ENCODE measurements around the gene PSME3. TPM values are rescaled to one million over a fixed set of nuclear protein-coding genes. Genes with fewer than 3 reads are reported as not detected.

Gene PSME3
- total RNA-seq, 1 experiment from 2014 or later = 192 TPM

GRCh38 chr17:42817866-42818265 is 15.3 kb upstream of the PSME3 start:
- DNase-seq (ENCODE audit: low spot score) = no peak
- H3K36me3 Mint-ChIP-seq = peaks cover 61% of the 10 kb centered on the region
- H3K27me3 Mint-ChIP-seq (ENCODE audit: low read depth) = no peaks in the 10 kb centered on the region
- no peaks in the 10 kb centered on the region for H3K9me3 Mint-ChIP-seq
- POLR2A ChIA-PET = no interaction called here
- no peak for ATAC-seq
- no peak overlapping the region for H3K4me3 Mint-ChIP-seq
- no peak overlapping the region for H3K27ac Mint-ChIP-seq
- no peaks in the 10 kb centered on the region for H3K4me1 Mint-ChIP-seq
- CTCF ChIA-PET = interaction anchor here (0.9 to 1.4 kb wide), 2 partner anchors 111 to 121 kb away, joined by 3 to 4 read pairs; no protein-coding TSS in a partner anchor
- TF ChIP-seq ELF4 (CRISPR knock-in tag; IDR thresholded peaks at IDR 0.05; ENCODE audit: low read depth) (no peak), E2F1 (CRISPR knock-in tag; IDR thresholded peaks at IDR 0.05) (no peak), SMAD3 (CRISPR knock-in tag; IDR thresholded peaks at IDR 0.05; ENCODE audit: borderline replicate concordance) (no peak), ERG (CRISPR knock-in tag; IDR thresholded peaks at IDR 0.05) (no peak), NR1H2 (CRISPR knock-in tag; IDR thresholded peaks at IDR 0.05) (no peak), JUN (CRISPR knock-in tag; IDR thresholded peaks at IDR 0.05) (no peak)

- peaks cover 2% of the 10 kb centered on the region for H3K4me1 Mint-ChIP-seq
- no peaks in the 10 kb centered on the region for H3K27me3 Mint-ChIP-seq (ENCODE audit: low read depth)
- CTCF ChIA-PET = interaction anchor here (0.9 kb wide), 1 partner anchor 110 kb away, joined by 3 read pairs; no protein-coding TSS in a partner anchor
- no peak overlapping the region for H3K4me3 Mint-ChIP-seq
- DNase-seq (ENCODE audit: low spot score) (no peak), ATAC-seq (no peak)
- peaks cover 61% of the 10 kb centered on the region for H3K36me3 Mint-ChIP-seq
- POLR2A ChIA-PET = no interaction called here
- no peaks in the 10 kb centered on the region for H3K9me3 Mint-ChIP-seq
- no peak overlapping the region for H3K27ac Mint-ChIP-seq
- TF ChIP-seq CBFB (CRISPR knock-in tag; IDR thresholded peaks at IDR 0.05; ENCODE audit: low read depth) (no peak), SMAD4 (CRISPR knock-in tag; IDR thresholded peaks at IDR 0.05) (no peak), ELF4 (CRISPR knock-in tag; IDR thresholded peaks at IDR 0.05; ENCODE audit: low read depth) (no peak), ZNF138 (CRISPR knock-in tag; conservative IDR thresholded peaks at IDR 0.05) (no peak), NR3C1 (CRISPR knock-in tag; conservative IDR thresholded peaks at IDR 0.05; ENCODE audit: low read depth) (no peak), TEAD1 (CRISPR knock-in tag; IDR thresholded peaks at IDR 0.05) (no peak), ZNF219 (CRISPR knock-in tag; IDR thresholded peaks at IDR 0.05; ENCODE audit: borderline replicate concordance) (no peak), ZNF671 (CRISPR knock-in tag; IDR thresholded peaks at IDR 0.05) (no peak), JUN (CRISPR knock-in tag; IDR thresholded peaks at IDR 0.05) (no peak), TCF7 (CRISPR knock-in tag; IDR thresholded peaks at IDR 0.05; ENCODE audit: low read depth) (no peak), E2F1 (CRISPR knock-in tag; IDR thresholded peaks at IDR 0.05) (no peak), AFF4 (CRISPR knock-in tag; IDR thresholded peaks at IDR 0.05; ENCODE audit: borderline replicate concordance) (no peak), CREB1 (CRISPR knock-in tag; IDR thresholded peaks at IDR 0.05) (no peak)
- TF ChIP-seq, protein P1, sequence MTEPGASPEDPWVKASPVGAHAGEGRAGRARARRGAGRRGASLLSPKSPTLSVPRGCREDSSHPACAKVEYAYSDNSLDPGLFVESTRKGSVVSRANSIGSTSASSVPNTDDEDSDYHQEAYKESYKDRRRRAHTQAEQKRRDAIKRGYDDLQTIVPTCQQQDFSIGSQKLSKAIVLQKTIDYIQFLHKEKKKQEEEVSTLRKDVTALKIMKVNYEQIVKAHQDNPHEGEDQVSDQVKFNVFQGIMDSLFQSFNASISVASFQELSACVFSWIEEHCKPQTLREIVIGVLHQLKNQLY (CRISPR knock-in tag; IDR thresholded peaks at IDR 0.05) = no peak
- TF ChIP-seq, protein P2, sequence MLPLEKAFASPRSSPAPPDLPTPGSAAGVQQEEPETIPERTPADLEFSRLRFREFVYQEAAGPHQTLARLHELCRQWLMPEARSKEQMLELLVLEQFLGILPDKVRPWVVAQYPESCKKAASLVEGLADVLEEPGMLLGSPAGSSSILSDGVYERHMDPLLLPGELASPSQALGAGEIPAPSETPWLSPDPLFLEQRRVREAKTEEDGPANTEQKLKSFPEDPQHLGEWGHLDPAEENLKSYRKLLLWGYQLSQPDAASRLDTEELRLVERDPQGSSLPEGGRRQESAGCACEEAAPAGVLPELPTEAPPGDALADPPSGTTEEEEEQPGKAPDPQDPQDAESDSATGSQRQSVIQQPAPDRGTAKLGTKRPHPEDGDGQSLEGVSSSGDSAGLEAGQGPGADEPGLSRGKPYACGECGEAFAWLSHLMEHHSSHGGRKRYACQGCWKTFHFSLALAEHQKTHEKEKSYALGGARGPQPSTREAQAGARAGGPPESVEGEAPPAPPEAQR (CRISPR knock-in tag; IDR thresholded peaks at IDR 0.05) = no peak
- TF ChIP-seq, protein P3, sequence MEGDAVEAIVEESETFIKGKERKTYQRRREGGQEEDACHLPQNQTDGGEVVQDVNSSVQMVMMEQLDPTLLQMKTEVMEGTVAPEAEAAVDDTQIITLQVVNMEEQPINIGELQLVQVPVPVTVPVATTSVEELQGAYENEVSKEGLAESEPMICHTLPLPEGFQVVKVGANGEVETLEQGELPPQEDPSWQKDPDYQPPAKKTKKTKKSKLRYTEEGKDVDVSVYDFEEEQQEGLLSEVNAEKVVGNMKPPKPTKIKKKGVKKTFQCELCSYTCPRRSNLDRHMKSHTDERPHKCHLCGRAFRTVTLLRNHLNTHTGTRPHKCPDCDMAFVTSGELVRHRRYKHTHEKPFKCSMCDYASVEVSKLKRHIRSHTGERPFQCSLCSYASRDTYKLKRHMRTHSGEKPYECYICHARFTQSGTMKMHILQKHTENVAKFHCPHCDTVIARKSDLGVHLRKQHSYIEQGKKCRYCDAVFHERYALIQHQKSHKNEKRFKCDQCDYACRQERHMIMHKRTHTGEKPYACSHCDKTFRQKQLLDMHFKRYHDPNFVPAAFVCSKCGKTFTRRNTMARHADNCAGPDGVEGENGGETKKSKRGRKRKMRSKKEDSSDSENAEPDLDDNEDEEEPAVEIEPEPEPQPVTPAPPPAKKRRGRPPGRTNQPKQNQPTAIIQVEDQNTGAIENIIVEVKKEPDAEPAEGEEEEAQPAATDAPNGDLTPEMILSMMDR (IDR thresholded peaks at IDR 0.05) = no peak
- TF ChIP-seq, protein P4, sequence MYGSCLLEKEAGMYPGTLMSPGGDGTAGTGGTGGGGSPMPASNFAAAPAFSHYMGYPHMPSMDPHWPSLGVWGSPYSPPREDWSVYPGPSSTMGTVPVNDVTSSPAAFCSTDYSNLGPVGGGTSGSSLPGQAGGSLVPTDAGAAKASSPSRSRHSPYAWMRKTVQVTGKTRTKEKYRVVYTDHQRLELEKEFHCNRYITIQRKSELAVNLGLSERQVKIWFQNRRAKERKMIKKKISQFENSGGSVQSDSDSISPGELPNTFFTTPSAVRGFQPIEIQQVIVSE (CRISPR knock-in tag; IDR thresholded peaks at IDR 0.05; ENCODE audit: borderline replicate concordance) = no peak
- TF ChIP-seq, protein P5, sequence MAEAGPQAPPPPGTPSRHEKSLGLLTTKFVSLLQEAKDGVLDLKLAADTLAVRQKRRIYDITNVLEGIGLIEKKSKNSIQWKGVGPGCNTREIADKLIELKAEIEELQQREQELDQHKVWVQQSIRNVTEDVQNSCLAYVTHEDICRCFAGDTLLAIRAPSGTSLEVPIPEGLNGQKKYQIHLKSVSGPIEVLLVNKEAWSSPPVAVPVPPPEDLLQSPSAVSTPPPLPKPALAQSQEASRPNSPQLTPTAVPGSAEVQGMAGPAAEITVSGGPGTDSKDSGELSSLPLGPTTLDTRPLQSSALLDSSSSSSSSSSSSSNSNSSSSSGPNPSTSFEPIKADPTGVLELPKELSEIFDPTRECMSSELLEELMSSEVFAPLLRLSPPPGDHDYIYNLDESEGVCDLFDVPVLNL (CRISPR knock-in tag; IDR thresholded peaks at IDR 0.05; ENCODE audit: borderline replicate concordance, low read depth) = no peak
Observed at GRCh38 chr17:42818379-42818778, 14.8 kb upstream of the PSME3 start.

Measured in WTC11 (cell line).